ENCODE results near the gene ME1.
"Not testable (repeated sequence)": the region's sequence is repeated elsewhere in the genome, so short reads cannot be mapped to it uniquely, and the experiment has no call there.

GRCh38 chr6:83333916-83334315 lies 96.9 kb downstream of the ME1 start:
- not testable (repeated sequence) for TF ChIP-seq CTCF (conservative IDR thresholded peaks at IDR 0.05; ENCODE audit: low read length); EZH2phosphoT487 (IDR thresholded peaks at IDR 0.05; ENCODE audit: borderline replicate concordance)
